GM12878 (cell line): ENCODE results near the gene MR1. TPM values are rescaled to one million over a fixed set of nuclear protein-coding genes. Genes with fewer than 3 reads are reported as not detected.

Experiments used
- BHLHE40 ChIP-seq, 2 experiments: fragments of 450-650 bp in 1 of 2; IDR thresholded peaks; 2 replicates each; pipeline ENCODE4 v1.6.1; 2011 to 2017; ENCODE audit warnings: low read depth in 2 of 2, borderline replicate concordance in 1 of 2, improper control_type of control experiment in 1 of 2, low read length in 1 of 2, mild to moderate bottlenecking in 1 of 2
- CBFB ChIP-seq: IDR thresholded peaks from 2 replicates; pipeline ENCODE4 v1.6.1; 2016; ENCODE audit warnings: antibody characterized with exemption, low read depth
- CBX5 ChIP-seq: sonication (generic); IDR thresholded peaks from 2 replicates; pipeline ENCODE4 v1.6.1; 2016; ENCODE audit warnings: low read depth, moderate library complexity, mild to moderate bottlenecking, inconsistent platforms
- CREB1 ChIP-seq: IDR thresholded peaks from 2 replicates; pipeline ENCODE4 v1.6.1; 2012; ENCODE audit warnings: low read depth, mild to moderate bottlenecking, inconsistent platforms
- MAX ChIP-seq: IDR thresholded peaks from 2 replicates; pipeline ENCODE4 v1.6.1; 2012; ENCODE audit warnings: low read depth, low read length, improper control_type of control experiment
- MEF2A ChIP-seq: IDR thresholded peaks from 2 replicates; pipeline ENCODE4 v1.6.1; 2011; ENCODE audit warnings: low read depth, mild to moderate bottlenecking, low read length, moderate library complexity; ENCODE audit not compliant: insufficient read depth
- NFIC ChIP-seq: IDR thresholded peaks from 2 replicates; pipeline ENCODE4 v1.6.1; 2012; ENCODE audit warnings: low read depth, mild to moderate bottlenecking, inconsistent platforms, low read length, moderate library complexity
- NR2C2 ChIP-seq: IDR thresholded peaks from 2 replicates; pipeline ENCODE4 v1.6.1; 2011; ENCODE audit warnings: borderline replicate concordance, low read depth; ENCODE audit not compliant: control insufficient read depth, insufficient read length
- PAX8 ChIP-seq: fragments of 450-650 bp; IDR thresholded peaks from 2 replicates; pipeline ENCODE4 v1.6.1; 2017; ENCODE audit warnings: mild to moderate bottlenecking, moderate library complexity
- PBX3 ChIP-seq: IDR thresholded peaks from 2 replicates; pipeline ENCODE4 v1.6.1; 2011; ENCODE audit warnings: mild to moderate bottlenecking, low read depth, low read length, moderate library complexity; ENCODE audit not compliant: insufficient replicate concordance
- SIN3A ChIP-seq: IDR thresholded peaks from 2 replicates; pipeline ENCODE4 v1.6.1; 2012; ENCODE audit warnings: low read depth, low read length, improper control_type of control experiment
- SMARCA5 ChIP-seq: fragments of 450-650 bp; IDR thresholded peaks from 2 replicates; pipeline ENCODE4 v1.6.1; 2017; ENCODE audit warnings: mild to moderate bottlenecking
- SMC3 ChIP-seq: IDR thresholded peaks from 2 replicates; pipeline ENCODE4 v1.6.1; 2011; ENCODE audit warnings: low read length, improper control_type of control experiment, borderline replicate concordance
- ZBED1 ChIP-seq: IDR thresholded peaks from 2 replicates; pipeline ENCODE4 v1.6.1; 2016; ENCODE audit warnings: borderline replicate concordance
- ZNF207 ChIP-seq: fragments of 450-650 bp; IDR thresholded peaks from 2 replicates; pipeline ENCODE4 v1.6.1; 2014; ENCODE audit warnings: antibody characterized with exemption, mild to moderate bottlenecking, borderline replicate concordance
- ZNF274 ChIP-seq: IDR thresholded peaks from one replicate; pipeline ENCODE4 v1.8.0; 2011; ENCODE audit not compliant: insufficient read length, insufficient read depth
- ZZZ3 ChIP-seq: IDR thresholded peaks from 2 replicates; pipeline ENCODE4 v1.6.1; 2011; ENCODE audit warnings: low read depth; ENCODE audit not compliant: control insufficient read depth, insufficient read length
- polyA plus RNA-seq, 11 experiments: library from polyadenylated mRNA; depleted of rRNA in 4 of 11; unstranded in 6 of 11; stranded (reverse) in 5 of 11; fragments of >200 nt; fragmentation: Nextera tagmentation in 4 of 11; fragmentation: Illumina TruSeq in 1 of 11; extraction: Ambion mirVana in 4 of 11; extraction: Trizol in 1 of 11; gene quantifications; 1 replicate in 1 of 11; 2 replicates in 10 of 11; pipeline versions ENCODE4 v1.2.1 to v1.2.3, GENCODE V29; 2011 to 2016; ENCODE audit warnings: inconsistent platforms in 2 of 11, missing spikeins in 2 of 11, low read depth in 1 of 11
- total RNA-seq, 4 experiments: library from RNA; depleted of rRNA in 3 of 4; stranded (reverse); fragments of >200 nt in 3 of 4; fragmentation: Illumina TruSeq in 1 of 4; extraction: Trizol in 1 of 4; gene quantifications; 2 replicates each; pipeline versions ENCODE4 v1.2.1 to v1.2.3, GENCODE V29; 2013 to 2021
- TF ChIP-seq, protein P1 (sequence below): fragments of 450-650 bp; IDR thresholded peaks from 2 replicates; pipeline ENCODE4 v1.6.1; 2017; ENCODE audit warnings: mild to moderate bottlenecking, moderate library complexity
- TF ChIP-seq, protein P2 (sequence below): fragments of 450-650 bp; formaldehyde crosslinking; IDR thresholded peaks from 2 replicates; pipeline ENCODE4 v1.5.0; 2022; ENCODE audit warnings: mild to moderate bottlenecking, missing genetic modification characterization

MR1 gene
- total and polyA plus RNA-seq, 10 of the 15 experiments (the other 5 are each of a cell fraction or from before 2014, with no cell fraction given) = 24.7 to 65.9 (median 30.9) TPM

DNA sequence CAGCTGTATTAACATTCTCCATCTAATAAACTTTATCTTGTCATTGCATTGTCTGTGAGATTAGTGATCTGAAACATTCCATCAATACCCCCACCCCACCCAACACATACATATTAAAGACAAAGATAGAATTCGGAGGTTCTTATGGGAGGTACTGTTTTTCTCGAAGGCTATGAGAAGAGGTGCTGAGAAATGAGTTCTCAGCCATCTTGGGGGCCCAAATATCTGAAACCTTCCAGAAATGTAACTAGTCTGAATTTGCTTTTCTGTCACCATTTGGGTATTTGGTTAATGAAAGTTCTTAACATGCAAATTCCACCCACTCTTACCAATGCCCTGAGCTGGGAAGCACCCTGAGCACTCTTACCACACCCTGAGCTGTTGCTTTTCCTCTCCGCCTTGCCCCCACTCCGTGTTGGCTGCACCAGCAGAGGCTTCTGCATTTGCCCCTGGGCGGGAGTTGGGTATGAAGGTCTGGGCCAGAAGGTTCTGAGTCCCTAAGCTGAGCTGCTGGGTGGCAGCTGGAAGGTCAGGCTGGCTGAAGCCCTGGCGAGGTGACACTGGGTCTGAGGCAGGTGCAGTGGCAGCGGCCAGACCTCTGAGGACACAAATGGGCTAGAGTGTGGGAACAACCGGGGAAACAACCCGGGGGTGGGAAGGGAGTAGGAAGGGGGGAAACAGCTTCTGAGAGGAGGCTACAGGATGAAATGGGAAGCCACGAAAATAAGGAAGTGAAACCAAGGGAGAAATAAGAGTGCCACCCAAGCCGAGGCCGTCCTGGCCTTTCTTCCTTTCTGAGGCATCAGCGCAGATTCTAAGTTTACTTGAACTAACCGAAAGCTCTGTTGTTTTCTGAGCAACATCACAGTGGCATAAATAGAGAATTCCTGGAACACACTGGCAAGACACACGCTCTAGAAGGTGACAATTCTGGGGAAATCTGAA is 28.4 kb downstream of the MR1 start (continued):
- TF ChIP-seq, protein P1, sequence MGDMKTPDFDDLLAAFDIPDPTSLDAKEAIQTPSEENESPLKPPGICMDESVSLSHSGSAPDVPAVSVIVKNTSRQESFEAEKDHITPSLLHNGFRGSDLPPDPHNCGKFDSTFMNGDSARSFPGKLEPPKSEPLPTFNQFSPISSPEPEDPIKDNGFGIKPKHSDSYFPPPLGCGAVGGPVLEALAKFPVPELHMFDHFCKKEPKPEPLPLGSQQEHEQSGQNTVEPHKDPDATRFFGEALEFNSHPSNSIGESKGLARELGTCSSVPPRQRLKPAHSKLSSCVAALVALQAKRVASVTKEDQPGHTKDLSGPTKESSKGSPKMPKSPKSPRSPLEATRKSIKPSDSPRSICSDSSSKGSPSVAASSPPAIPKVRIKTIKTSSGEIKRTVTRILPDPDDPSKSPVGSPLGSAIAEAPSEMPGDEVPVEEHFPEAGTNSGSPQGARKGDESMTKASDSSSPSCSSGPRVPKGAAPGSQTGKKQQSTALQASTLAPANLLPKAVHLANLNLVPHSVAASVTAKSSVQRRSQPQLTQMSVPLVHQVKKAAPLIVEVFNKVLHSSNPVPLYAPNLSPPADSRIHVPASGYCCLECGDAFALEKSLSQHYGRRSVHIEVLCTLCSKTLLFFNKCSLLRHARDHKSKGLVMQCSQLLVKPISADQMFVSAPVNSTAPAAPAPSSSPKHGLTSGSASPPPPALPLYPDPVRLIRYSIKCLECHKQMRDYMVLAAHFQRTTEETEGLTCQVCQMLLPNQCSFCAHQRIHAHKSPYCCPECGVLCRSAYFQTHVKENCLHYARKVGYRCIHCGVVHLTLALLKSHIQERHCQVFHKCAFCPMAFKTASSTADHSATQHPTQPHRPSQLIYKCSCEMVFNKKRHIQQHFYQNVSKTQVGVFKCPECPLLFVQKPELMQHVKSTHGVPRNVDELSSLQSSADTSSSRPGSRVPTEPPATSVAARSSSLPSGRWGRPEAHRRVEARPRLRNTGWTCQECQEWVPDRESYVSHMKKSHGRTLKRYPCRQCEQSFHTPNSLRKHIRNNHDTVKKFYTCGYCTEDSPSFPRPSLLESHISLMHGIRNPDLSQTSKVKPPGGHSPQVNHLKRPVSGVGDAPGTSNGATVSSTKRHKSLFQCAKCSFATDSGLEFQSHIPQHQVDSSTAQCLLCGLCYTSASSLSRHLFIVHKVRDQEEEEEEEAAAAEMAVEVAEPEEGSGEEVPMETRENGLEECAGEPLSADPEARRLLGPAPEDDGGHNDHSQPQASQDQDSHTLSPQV = no peak
- no peak for TF ChIP-seq ZZZ3
- TF ChIP-seq PAX8 = no peak
- TF ChIP-seq SIN3A = no peak; the same call in 1 of the 2 replicates
- peak; percentile 85 for TF ChIP-seq NFIC
- TF ChIP-seq CREB1 = 0 out of 2 replicates have a peak, but pooled peaks have one; percentile 6
- TF ChIP-seq MAX = 0 out of 2 replicates have a peak, but pooled peaks have one; percentile 47
- peak; percentile 74; the same call in 1 of the 2 replicates for TF ChIP-seq ZNF207
- no peak for TF ChIP-seq CBX5
- TF ChIP-seq CBFB = peak; percentile 69
- TF ChIP-seq MEF2A = no peak
- TF ChIP-seq, protein P2, sequence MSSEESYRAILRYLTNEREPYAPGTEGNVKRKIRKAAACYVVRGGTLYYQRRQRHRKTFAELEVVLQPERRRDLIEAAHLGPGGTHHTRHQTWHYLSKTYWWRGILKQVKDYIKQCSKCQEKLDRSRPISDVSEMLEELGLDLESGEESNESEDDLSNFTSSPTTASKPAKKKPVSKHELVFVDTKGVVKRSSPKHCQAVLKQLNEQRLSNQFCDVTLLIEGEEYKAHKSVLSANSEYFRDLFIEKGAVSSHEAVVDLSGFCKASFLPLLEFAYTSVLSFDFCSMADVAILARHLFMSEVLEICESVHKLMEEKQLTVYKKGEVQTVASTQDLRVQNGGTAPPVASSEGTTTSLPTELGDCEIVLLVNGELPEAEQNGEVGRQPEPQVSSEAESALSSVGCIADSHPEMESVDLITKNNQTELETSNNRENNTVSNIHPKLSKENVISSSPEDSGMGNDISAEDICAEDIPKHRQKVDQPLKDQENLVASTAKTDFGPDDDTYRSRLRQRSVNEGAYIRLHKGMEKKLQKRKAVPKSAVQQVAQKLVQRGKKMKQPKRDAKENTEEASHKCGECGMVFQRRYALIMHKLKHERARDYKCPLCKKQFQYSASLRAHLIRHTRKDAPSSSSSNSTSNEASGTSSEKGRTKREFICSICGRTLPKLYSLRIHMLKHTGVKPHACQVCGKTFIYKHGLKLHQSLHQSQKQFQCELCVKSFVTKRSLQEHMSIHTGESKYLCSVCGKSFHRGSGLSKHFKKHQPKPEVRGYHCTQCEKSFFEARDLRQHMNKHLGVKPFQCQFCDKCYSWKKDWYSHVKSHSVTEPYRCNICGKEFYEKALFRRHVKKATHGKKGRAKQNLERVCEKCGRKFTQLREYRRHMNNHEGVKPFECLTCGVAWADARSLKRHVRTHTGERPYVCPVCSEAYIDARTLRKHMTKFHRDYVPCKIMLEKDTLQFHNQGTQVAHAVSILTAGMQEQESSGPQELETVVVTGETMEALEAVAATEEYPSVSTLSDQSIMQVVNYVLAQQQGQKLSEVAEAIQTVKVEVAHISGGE (CRISPR knock-in tag) = no peak
- no peak for TF ChIP-seq SMC3
- TF ChIP-seq PBX3 = no peak
- peak; percentile 81; the same call in 1 of the 2 replicates for TF ChIP-seq ZBED1
- TF ChIP-seq ZNF274 = no peak
- no peak for TF ChIP-seq NR2C2
- TF ChIP-seq SMARCA5 = 0 out of 2 replicates have a peak, but pooled peaks have one; percentile 63
- peak in 1 of 2 experiments; percentile 50 for TF ChIP-seq BHLHE40 (IDR thresholded peaks at IDR 0.05; ENCODE audit: borderline replicate concordance in 1 of 2, low read depth in 2 of 2, low read length in 1 of 2)
